Measurements from ENCODE around the gene TYRP1.

DNA sequence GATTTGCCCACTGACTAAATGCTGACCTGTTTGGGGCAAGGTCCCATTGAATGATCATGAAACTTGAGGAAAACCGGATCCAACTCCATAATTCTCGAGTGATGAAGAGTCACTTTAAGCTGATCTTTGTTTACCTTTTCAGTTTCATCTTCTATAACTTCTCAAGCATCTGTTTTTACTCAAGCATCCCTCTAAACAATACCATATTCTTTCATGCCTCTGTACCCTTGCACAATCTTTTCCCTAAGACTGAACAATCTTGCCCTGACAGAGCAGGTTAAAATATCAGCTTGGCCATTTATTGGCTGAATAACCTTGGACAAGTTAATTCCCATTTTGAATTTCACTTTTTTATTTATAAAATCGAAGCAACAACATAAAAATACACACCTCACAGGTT, 39.8 kb downstream of the TYRP1 start:
- TF ChIP-seq CTCF (conservative IDR thresholded peaks at IDR 0.05; ENCODE audit: low read length) (no peak), EZH2phosphoT487 (IDR thresholded peaks at IDR 0.05; ENCODE audit: borderline replicate concordance) (no peak)

All from Loucy (cell line).